ENCODE data around the gene EDA2R. TPM values are rescaled to one million over a fixed set of nuclear protein-coding genes. Genes with fewer than 3 reads are reported as not detected.

The EDA2R gene
- total RNA-seq, 1 donor from 2014 or later, result 25.3 TPM

- Histone ChIP-seq H3K4me2 (ENCODE audit: low read length) (peak overlapping the region; percentile 78), H3K9ac (ENCODE audit: low read length) (peak overlapping the region; percentile 77), H3K4me1 (ENCODE audit: insufficient read depth, low read length) (peaks cover 13% of the 10 kb centered on the region), H3K36me3 (ENCODE audit: insufficient read depth, low read length) (no peaks in the 10 kb centered on the region), H4K20me1 (ENCODE audit: insufficient read depth, low read length) (no peaks in the 10 kb centered on the region), H3K79me2 (ENCODE audit: insufficient read depth, low read length) (no peaks in the 10 kb centered on the region), H3K27ac (ENCODE audit: low read depth, low read length) (peak overlapping the region; percentile 84), H3K4me3 (ENCODE audit: insufficient read depth, low read depth, low read length) (no peak overlapping the region), H3K27me3 (ENCODE audit: insufficient read depth, low read length) (no peaks in the 10 kb centered on the region), H2AFZ (ENCODE audit: low read depth, low read length) (no peak overlapping the region), H3K9me3 (ENCODE audit: insufficient read depth, low read depth, low read length) (no peaks in the 10 kb centered on the region)
- peak; percentile 58 for DNase-seq (ENCODE audit: low read depth)
- peak; percentile 99 for FAIRE-seq
- TF ChIP-seq EZH2 (IDR thresholded peaks at IDR 0.05; ENCODE audit: insufficient read depth, low read length) (no peak), CTCF (IDR thresholded peaks at IDR 0.05; ENCODE audit: insufficient read depth, low read depth, low read length) (no peak)
- Mint-ChIP-seq H3K4me1 (ENCODE audit: low read depth, unreplicated experiment) (peaks cover 8% of the 10 kb centered on the region), H3K4me3 (ENCODE audit: unreplicated experiment) (no peak overlapping the region), H3K27me3 (ENCODE audit: low read depth, unreplicated experiment) (no peaks in the 10 kb centered on the region), H3K27ac (ENCODE audit: unreplicated experiment) (peak overlapping the region; percentile 13), H3K36me3 (ENCODE audit: low read depth, unreplicated experiment) (no peaks in the 10 kb centered on the region), H3K9me3 (ENCODE audit: unreplicated experiment) (no peaks in the 10 kb centered on the region)
Measured at GRCh38 chrX:66676413-66676812, 37.5 kb upstream of the EDA2R start.

GRCh38 chrX:66675541-66675940 lies 36.7 kb upstream of the EDA2R start:
- Histone ChIP-seq H3K4me3 (ENCODE audit: insufficient read depth, low read depth, low read length) (no peak overlapping the region), H3K27me3 (ENCODE audit: insufficient read depth, low read length) (no peaks in the 10 kb centered on the region), H3K4me2 (ENCODE audit: low read length) (no peak overlapping the region), H4K20me1 (ENCODE audit: insufficient read depth, low read length) (no peaks in the 10 kb centered on the region), H3K79me2 (ENCODE audit: insufficient read depth, low read length) (no peaks in the 10 kb centered on the region), H3K36me3 (ENCODE audit: insufficient read depth, low read length) (no peaks in the 10 kb centered on the region), H3K27ac (ENCODE audit: low read depth, low read length) (no peak overlapping the region), H3K9me3 (ENCODE audit: insufficient read depth, low read depth, low read length) (no peaks in the 10 kb centered on the region), H2AFZ (ENCODE audit: low read depth, low read length) (no peak overlapping the region), H3K9ac (ENCODE audit: low read length) (no peak overlapping the region), H3K4me1 (ENCODE audit: insufficient read depth, low read length) (peaks cover 13% of the 10 kb centered on the region)
- H3K9me3 Mint-ChIP-seq (ENCODE audit: unreplicated experiment), result no peaks in the 10 kb centered on the region
- FAIRE-seq (peak; percentile 72), DNase-seq (ENCODE audit: low read depth) (peak; percentile 4)
- no peak overlapping the region for H3K4me3 Mint-ChIP-seq (ENCODE audit: unreplicated experiment)
- no peaks in the 10 kb centered on the region for H3K36me3 Mint-ChIP-seq (ENCODE audit: low read depth, unreplicated experiment)
- H3K4me1 Mint-ChIP-seq (ENCODE audit: low read depth, unreplicated experiment), result peaks cover 8% of the 10 kb centered on the region
- no peaks in the 10 kb centered on the region for H3K27me3 Mint-ChIP-seq (ENCODE audit: low read depth, unreplicated experiment)
- H3K27ac Mint-ChIP-seq (ENCODE audit: unreplicated experiment), result no peak overlapping the region
- TF ChIP-seq CTCF (IDR thresholded peaks at IDR 0.05; ENCODE audit: insufficient read depth, low read depth, low read length) (no peak), EZH2 (IDR thresholded peaks at IDR 0.05; ENCODE audit: insufficient read depth, low read length) (no peak)

GRCh38 chrX:66674506-66674905 lies 35.6 kb upstream of the EDA2R start:
- H3K4me3 Mint-ChIP-seq (ENCODE audit: unreplicated experiment), result no peak overlapping the region
- Histone ChIP-seq H2AFZ (ENCODE audit: low read depth, low read length) (no peak overlapping the region), H3K27me3 (ENCODE audit: insufficient read depth, low read length) (no peaks in the 10 kb centered on the region), H3K4me1 (ENCODE audit: insufficient read depth, low read length) (peaks cover 13% of the 10 kb centered on the region), H3K9ac (ENCODE audit: low read length) (no peak overlapping the region), H3K27ac (ENCODE audit: low read depth, low read length) (no peak overlapping the region), H4K20me1 (ENCODE audit: insufficient read depth, low read length) (no peaks in the 10 kb centered on the region), H3K36me3 (ENCODE audit: insufficient read depth, low read length) (no peaks in the 10 kb centered on the region), H3K4me3 (ENCODE audit: insufficient read depth, low read depth, low read length) (no peak overlapping the region), H3K4me2 (ENCODE audit: low read length) (no peak overlapping the region), H3K9me3 (ENCODE audit: insufficient read depth, low read depth, low read length) (no peaks in the 10 kb centered on the region), H3K79me2 (ENCODE audit: insufficient read depth, low read length) (no peaks in the 10 kb centered on the region)
- H3K36me3 Mint-ChIP-seq (ENCODE audit: low read depth, unreplicated experiment), result no peaks in the 10 kb centered on the region
- no peaks in the 10 kb centered on the region for H3K9me3 Mint-ChIP-seq (ENCODE audit: unreplicated experiment)
- DNase-seq (ENCODE audit: low read depth), result no peak
- peaks cover 8% of the 10 kb centered on the region for H3K4me1 Mint-ChIP-seq (ENCODE audit: low read depth, unreplicated experiment)
- no peak for TF ChIP-seq EZH2 (IDR thresholded peaks at IDR 0.05; ENCODE audit: insufficient read depth, low read length)
- no peak for TF ChIP-seq CTCF (IDR thresholded peaks at IDR 0.05; ENCODE audit: insufficient read depth, low read depth, low read length)
- H3K27me3 Mint-ChIP-seq (ENCODE audit: low read depth, unreplicated experiment), result no peaks in the 10 kb centered on the region
- peak; percentile 68 for FAIRE-seq
- H3K27ac Mint-ChIP-seq (ENCODE audit: unreplicated experiment), result no peak overlapping the region
